SK-N-MC (cell line): ENCODE data around the gene ATRNL1.

Source experiments
- DNase-seq: peaks from one replicate; pipeline ENCODE4 v3.0.0-alpha.2; 2011; ENCODE audit warnings: low read depth, low spot score
- H3K27ac ChIP-seq: fragments of 200-600 bp; sonication (generic); 2 replicates; pipeline ENCODE4 v1.5.1; 2016; ENCODE audit warnings: mixed run types
- H3K36me3 ChIP-seq: fragments of 200-600 bp; sonication (generic); 2 replicates; pipeline ENCODE4 v1.6.1; 2017; ENCODE audit warnings: antibody characterized with exemption, low read length, mixed read lengths; ENCODE audit not compliant: insufficient read depth
- H3K4me3 ChIP-seq: fragments of 200-600 bp; sonication (generic); 2 replicates; pipeline ENCODE4 v1.5.1; 2016
- H3K9ac ChIP-seq: fragments of 200-600 bp; sonication (generic); 2 replicates; pipeline ENCODE4 v1.8.0; 2017; ENCODE audit warnings: mixed run types, mixed read lengths; ENCODE audit not compliant: insufficient read length
- H3K9me3 ChIP-seq: fragments of 200-600 bp; sonication (generic); 2 replicates; pipeline ENCODE4 v1.6.1; 2017; ENCODE audit warnings: low read depth, mild to moderate bottlenecking, antibody characterized with exemption, low read length, moderate library complexity, mixed read lengths
- EZH2 ChIP-seq: fragments of 200-600 bp; sonication (generic); IDR thresholded peaks from one replicate; pipeline ENCODE4 v1.6.1; 2017; ENCODE audit warnings: antibody characterized with exemption
- FOXP2 ChIP-seq: optimal IDR thresholded peaks from 2 replicates; pipeline ENCODE3; 2011; ENCODE audit warnings: mild to moderate bottlenecking, moderate library complexity; ENCODE audit not compliant: insufficient read depth; ENCODE audit errors: extremely low read length, control extremely low read depth
- POLR2AphosphoS5 ChIP-seq: IDR thresholded peaks from 2 replicates; pipeline ENCODE4 v1.6.1; 2012; ENCODE audit warnings: mild to moderate bottlenecking, low read depth, low read length, borderline replicate concordance

ATRNL1 gene

DNA sequence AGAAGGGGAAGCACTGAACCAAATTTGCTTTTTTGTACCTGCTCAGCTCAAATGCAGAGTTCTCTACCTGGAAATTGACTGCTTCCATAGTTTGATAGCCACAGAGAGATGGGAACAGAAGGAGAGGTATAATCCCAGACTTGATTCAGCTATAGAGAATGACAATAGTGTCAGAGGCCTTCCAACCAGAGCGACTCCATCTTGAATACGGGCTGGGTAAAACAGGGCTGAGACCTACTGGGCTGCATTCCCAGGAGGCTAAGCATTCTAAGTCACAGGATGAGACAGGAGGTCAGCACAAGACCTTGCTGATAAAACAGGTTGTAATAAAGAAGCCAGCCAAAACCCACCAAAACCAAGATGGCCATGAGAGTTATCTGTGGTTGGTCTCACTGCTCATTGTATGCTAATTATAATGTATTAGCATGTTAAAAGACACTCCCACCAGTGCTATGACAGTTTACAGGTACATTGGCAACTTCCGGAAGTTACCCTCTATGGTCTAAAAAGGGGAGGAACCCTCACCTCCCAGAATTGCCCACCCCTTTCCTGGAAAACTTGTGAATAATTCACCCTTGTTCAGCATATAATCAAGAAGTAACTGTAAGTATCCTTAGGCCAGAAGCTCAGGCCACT, 42.7 kb upstream of the ATRNL1 start:
- H3K36me3 ChIP-seq = no peaks in the 10 kb centered on the region
- H3K9ac ChIP-seq = no peak overlapping the region
- H3K9me3 ChIP-seq = no peaks in the 10 kb centered on the region
- no peak for TF ChIP-seq FOXP2
- TF ChIP-seq EZH2 = no peak
- no peak for TF ChIP-seq POLR2AphosphoS5
- H3K27ac ChIP-seq = 0 out of 2 replicates have a peak overlapping the region, but pooled peaks have one; percentile 62
- DNase-seq = no peak
- no peak overlapping the region for H3K4me3 ChIP-seq

DNA sequence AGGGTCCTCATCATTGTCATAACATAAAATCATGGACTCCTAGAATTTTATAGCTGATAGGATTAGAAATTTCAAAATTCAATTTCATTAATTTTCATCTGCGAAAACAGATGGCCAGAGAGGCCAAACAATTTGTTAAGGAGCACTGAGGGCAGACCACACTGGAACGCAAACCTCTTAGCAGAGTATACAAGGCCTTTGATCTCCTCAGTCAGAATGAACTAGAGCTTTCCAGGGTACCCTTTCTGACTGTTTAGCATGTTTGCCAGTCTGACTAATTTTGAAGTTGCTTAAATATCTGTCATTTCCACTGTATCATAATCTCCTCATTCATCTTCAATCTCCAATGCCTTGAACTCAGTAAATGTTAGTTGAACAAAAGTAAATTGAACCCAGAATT, 41.9 kb upstream of the ATRNL1 start:
- no peak for DNase-seq

DNA sequence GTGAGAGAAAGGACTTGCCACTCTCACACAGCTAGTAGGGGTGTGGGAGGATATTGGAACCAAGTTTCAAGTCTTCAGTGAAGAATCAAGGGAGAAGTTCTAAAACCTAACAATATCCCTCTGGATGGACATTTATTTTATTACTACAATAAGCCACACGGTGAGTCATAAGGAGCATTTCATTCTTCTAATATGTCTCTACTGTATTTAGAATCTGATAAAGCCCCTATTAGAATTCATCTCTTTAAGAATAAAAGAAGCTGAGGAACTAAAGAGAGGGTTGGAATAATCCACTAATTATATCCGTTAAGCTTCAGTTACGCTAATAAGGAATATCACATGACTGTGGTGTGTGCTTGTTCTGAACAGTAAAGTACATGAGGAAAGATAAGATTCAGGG, 40.9 kb upstream of the ATRNL1 start:
- Histone ChIP-seq H3K4me3 (no peak overlapping the region), H3K9ac (no peak overlapping the region), H3K27ac (no peak overlapping the region; the same call in 1 of the 2 replicates), H3K36me3 (no peaks in the 10 kb centered on the region), H3K9me3 (no peaks in the 10 kb centered on the region)
- no peak for DNase-seq
- TF ChIP-seq FOXP2 = no peak

More for the DNA sequence above, 41.9 kb upstream of the ATRNL1 start:
- TF ChIP-seq EZH2 (no peak), FOXP2 (no peak), POLR2AphosphoS5 (no peak)
- H3K9me3 ChIP-seq = no peaks in the 10 kb centered on the region
- no peak overlapping the region for H3K27ac ChIP-seq
- H3K36me3 ChIP-seq = no peaks in the 10 kb centered on the region
- no peak overlapping the region for H3K4me3 ChIP-seq
- H3K9ac ChIP-seq = no peak overlapping the region

DNA sequence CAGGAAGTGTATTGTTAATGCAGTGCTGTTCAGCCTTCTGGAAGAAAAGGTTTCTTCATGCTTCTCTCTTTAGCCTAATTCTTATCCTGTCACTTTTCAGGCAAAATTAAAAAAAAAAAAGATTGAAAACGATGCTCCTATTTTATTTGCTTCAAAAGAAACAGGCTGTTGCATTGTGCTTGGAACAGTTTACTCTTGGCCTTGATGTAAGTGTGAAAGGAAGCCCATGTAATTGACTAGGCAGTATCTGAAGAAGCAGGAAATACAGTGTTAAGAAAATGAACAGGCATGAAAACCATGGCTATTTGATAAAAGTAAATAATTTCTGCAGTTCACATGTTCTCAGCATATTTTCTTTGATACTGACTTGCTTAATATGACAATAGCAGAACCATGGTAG, 40.4 kb upstream of the ATRNL1 start:
- no peak for TF ChIP-seq FOXP2
- no peak for TF ChIP-seq POLR2AphosphoS5
- Histone ChIP-seq H3K36me3 (no peaks in the 10 kb centered on the region), H3K9me3 (no peaks in the 10 kb centered on the region), H3K4me3 (no peak overlapping the region), H3K27ac (no peak overlapping the region; the same call in 1 of the 2 replicates), H3K9ac (no peak overlapping the region)
- DNase-seq = no peak

DNA sequence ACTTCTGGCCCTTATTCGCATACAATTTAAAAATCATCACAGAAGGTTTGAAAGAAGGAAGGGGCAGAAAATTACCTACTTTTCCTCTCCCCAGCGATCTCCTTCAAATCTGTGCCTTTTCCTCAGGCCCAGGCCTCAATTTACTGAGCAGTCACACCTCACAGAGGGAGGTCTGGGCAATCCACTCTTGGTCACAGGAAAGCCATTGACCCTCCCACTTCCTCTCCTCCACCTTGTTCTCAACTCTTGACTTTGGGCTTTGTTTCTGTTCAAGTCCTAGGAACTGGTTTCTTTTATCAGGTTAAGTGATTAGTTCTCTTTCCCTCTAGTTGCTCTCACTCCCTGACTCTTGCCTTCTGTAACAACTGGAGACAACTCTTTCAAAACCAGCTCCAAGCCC, 37.0 kb upstream of the ATRNL1 start:
- no peaks in the 10 kb centered on the region for H3K9me3 ChIP-seq
- DNase-seq = no peak
- no peak overlapping the region for H3K27ac ChIP-seq
- no peak overlapping the region for H3K4me3 ChIP-seq
- no peaks in the 10 kb centered on the region for H3K36me3 ChIP-seq
- TF ChIP-seq POLR2AphosphoS5 (no peak), EZH2 (no peak), FOXP2 (no peak)
- H3K9ac ChIP-seq = no peak overlapping the region

DNA sequence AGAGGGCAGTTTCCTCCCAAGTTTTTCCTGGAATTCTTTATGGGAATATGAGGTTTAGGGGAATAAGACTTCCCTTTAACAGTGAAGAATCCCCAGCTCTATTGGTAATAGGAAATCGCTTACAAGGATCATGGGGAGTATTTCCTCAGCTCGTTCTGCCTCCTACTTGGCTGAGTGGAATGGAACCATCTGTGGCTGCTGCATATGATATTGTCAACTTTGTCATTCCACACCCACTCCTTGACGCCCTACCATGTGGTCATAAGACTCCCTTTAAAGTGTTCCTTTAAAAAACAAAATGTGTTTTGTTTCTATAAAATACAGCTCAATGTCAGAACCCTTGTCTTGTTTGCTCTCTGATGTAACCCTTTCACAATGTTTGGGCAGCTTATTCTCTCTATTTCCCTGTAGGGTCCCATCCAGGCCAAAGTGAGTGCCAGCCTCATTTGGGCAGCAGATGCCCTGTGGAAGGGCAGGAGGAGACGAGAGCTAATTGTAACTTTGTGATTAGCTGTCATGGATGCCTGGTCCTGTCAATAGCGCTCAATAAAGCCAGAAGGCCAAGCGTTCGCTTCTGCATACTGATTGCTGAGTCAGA, 33.8 kb upstream of the ATRNL1 start:
- no peak for DNase-seq
- no peak overlapping the region for H3K9ac ChIP-seq
- TF ChIP-seq POLR2AphosphoS5 (no peak), FOXP2 (no peak), EZH2 (no peak)

DNA sequence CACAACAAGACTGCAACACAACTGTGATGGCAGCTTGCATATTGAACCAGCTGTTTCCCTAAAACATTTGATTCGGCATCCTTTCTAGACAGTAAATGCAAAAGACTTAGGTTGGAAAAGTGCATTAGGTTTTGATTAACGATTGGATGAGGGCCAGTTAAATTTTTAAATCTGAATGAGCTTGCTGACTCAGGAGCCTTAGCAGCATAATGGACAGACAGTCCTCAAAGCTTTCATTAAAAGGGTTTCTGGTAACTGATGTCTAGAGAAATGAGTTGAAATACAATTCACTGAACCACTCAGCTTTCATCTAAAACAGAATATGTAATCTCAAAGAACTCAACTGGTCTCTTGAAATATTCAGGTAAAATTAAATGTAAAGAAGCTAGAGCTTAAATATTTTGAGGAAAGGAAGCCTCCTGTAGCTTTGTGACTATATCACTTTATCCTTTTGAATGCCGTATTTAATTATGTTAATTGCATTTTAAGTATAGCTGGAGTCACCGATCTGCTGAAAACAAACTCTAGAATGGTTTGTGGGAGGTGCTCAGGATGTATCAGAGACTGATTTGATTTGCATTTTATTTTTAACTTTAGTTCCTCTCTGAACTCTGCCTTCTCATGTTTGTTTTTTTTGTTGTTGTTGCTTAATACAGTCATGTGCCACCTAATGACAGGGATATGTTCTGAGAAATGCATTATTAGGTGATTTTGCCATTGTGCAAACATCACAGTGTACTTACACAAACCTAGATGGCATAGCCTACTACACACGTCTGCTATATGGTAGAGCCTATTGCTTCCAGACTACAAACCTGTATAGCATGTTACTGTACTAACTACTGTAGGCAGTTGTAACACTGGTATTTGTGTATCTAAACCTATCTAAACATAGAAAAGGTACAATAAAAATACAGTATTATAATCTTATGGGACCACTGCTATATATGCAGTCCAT, 29.2 kb upstream of the ATRNL1 start:
- DNase-seq = no peak
- no peaks in the 10 kb centered on the region for H3K36me3 ChIP-seq
- no peak overlapping the region for H3K9ac ChIP-seq
- peak overlapping the region; percentile 60 for H3K4me3 ChIP-seq
- no peaks in the 10 kb centered on the region for H3K9me3 ChIP-seq
- TF ChIP-seq FOXP2 (no peak), EZH2 (no peak), POLR2AphosphoS5 (no peak)
- peak overlapping the region; percentile 84 for H3K27ac ChIP-seq

More for the DNA sequence above, 33.8 kb upstream of the ATRNL1 start:
- no peak overlapping the region for H3K4me3 ChIP-seq
- H3K9me3 ChIP-seq = no peaks in the 10 kb centered on the region
- no peak overlapping the region for H3K27ac ChIP-seq
- H3K36me3 ChIP-seq = no peaks in the 10 kb centered on the region

DNA sequence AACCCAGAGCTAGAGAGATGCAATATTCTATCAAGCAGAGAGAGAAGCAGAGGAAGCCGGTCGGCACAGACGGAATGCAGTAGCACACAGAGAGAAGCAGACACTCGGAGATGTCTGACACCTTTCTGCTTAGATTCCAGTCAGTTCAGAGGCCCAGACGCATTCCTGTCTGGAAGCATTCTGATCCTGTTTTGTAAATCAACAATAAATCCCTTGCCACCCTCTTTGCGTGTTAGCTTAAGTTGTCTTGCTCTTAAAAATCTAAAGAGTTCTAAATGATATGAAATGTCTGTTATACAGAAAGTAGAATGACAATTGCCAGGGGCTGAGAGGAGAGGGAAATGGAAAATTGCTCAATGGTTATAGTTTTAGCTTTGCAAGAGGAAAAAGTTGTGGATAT, 27.4 kb upstream of the ATRNL1 start:
- no peak overlapping the region for H3K9ac ChIP-seq
- no peaks in the 10 kb centered on the region for H3K36me3 ChIP-seq
- H3K9me3 ChIP-seq = no peaks in the 10 kb centered on the region
- DNase-seq = no peak
- TF ChIP-seq FOXP2 (no peak), EZH2 (no peak), POLR2AphosphoS5 (no peak)
- H3K4me3 ChIP-seq = no peak overlapping the region
- no peak overlapping the region for H3K27ac ChIP-seq
